ENCODE data around the gene HS3ST6.

- TF ChIP-seq POLR2A (IDR thresholded peaks at IDR 0.05) (no peak), CTCF (IDR thresholded peaks at IDR 0.05) (no peak)
Observed at GRCh38 chr16:1890708-1891050, 27.5 kb downstream of the HS3ST6 start.

Data from breast epithelium (tissue), 3 donors.